NCI-H2107 treated with DMSO at 0.1 percent for 48 hours (cell line): ENCODE results near the gene PGM5.

ENCODE experiments used
- DNase-seq: peaks from one replicate; lab custom pipeline; 2025; ENCODE audit not compliant: unreplicated experiment; lab: John Stamatoyannopoulos, UW

The PGM5 gene

DNA sequence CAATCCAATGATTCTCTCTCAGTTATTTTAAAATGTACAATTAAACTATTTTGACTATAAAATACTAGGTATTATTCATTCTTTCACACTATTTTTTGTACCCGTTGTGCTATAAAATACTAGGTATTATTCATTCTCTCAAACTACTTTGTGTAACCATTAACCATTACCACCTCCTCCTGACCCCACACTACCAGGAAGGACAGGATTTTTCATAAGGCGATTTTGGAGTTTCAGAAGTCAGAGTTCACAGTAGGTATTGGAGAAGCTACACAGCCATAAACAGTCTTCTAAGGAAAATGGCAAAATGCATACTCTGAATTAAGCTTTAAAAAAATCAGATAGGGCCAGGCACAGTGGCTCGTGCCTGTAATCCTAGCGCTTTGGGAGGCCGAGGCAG is 219.4 kb downstream of the PGM5 start:
- no peak for DNase-seq

DNA sequence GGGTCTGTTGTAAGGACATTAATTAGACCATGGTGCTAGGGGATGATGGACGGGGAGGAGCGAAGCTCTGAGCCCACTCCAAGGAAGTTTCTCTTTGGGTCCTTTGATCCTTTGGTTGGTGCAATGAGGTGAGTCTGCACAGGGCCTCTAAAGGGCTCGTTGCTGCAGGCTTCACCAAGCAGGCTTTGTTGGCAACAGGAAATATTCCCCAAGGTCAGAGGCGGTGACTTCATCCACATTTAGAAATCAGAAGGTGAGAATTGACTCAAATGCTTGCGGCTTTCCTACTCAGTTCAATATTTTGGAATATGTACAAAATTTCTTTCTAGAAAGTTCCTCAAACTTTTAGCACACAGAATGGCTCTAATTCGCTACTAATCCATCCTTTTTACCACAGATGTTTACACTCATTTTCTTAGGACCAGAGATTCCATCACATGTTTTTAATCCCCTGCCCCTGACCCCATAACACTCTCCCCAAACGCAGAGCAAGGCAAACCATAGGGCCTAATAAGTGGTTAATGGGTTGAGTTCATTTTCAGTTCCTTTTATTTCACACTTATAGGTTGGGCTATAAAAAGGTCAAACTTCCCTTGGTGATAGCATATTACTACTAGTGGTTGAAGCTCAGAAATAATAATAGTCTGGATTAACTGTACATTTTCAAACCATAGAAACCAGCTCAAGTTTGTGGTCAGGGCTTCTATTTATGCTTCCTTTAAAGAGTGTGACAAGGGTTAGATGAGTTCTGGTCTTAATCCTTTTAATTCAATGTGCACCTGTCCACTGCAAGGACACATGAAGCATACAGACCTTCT is 221.6 kb downstream of the PGM5 start:
- DNase-seq: no peak
